ENCODE results near the gene TMEM101. TPM values are rescaled to one million over a fixed set of nuclear protein-coding genes. Genes with fewer than 3 reads are reported as not detected.

TMEM101 gene
- total and polyA plus RNA-seq, 2 of the 13 experiments (the other 11 are each of a cell fraction or from before 2014, with no cell fraction given) = 72.0 to 100 TPM

- TF ChIP-seq HNRNPLL (IDR thresholded peaks at IDR 0.05; ENCODE audit: low read depth, low read length, poor library complexity, severe bottlenecking) (no peak), ZNF709 (CRISPR knock-in tag; IDR thresholded peaks at IDR 0.05) (no peak), ZNF367 (CRISPR knock-in tag; IDR thresholded peaks at IDR 0.05; ENCODE audit: borderline replicate concordance) (no peak), HMGA1 (CRISPR knock-in tag; conservative IDR thresholded peaks at IDR 0.05) (no peak), RARG (CRISPR knock-in tag; IDR thresholded peaks at IDR 0.05; ENCODE audit: low read depth) (no peak), TEAD3 (CRISPR knock-in tag; optimal IDR thresholded peaks at IDR 0.05; ENCODE audit: borderline replicate concordance) (no peak), MXD1 (CRISPR knock-in tag; IDR thresholded peaks at IDR 0.05) (no peak), ZSCAN12 (CRISPR knock-in tag; IDR thresholded peaks at IDR 0.05) (no peak), ZNF782 (CRISPR knock-in tag; IDR thresholded peaks at IDR 0.05; ENCODE audit: borderline replicate concordance) (no peak), ZNF383 (CRISPR knock-in tag; IDR thresholded peaks at IDR 0.05; ENCODE audit: borderline replicate concordance) (no peak), POLR2A (IDR thresholded peaks at IDR 0.05; ENCODE audit: insufficient read depth in 1 of 2, low read depth in 2 of 2, low read length in 2 of 2) (no peak), ZFP41 (CRISPR knock-in tag; IDR thresholded peaks at IDR 0.05; ENCODE audit: borderline replicate concordance) (no peak), SMC3 (IDR thresholded peaks at IDR 0.05; ENCODE audit: low read length) (no peak), MAFK (conservative IDR thresholded peaks at IDR 0.05 in 1 of 2, IDR thresholded peaks at IDR 0.05 in 1 of 2; ENCODE audit: low read length in 2 of 2) (no peak), DZIP1 (CRISPR knock-in tag; IDR thresholded peaks at IDR 0.05) (no peak), AGO2 (optimal IDR thresholded peaks at IDR 0.05; ENCODE audit: low read depth, low read length) (no peak), POLR2AphosphoS5 (IDR thresholded peaks at IDR 0.05; ENCODE audit: low read depth, low read length) (no peak), YEATS2 (CRISPR knock-in tag; IDR thresholded peaks at IDR 0.05; ENCODE audit: borderline replicate concordance) (no peak), KLF9 (CRISPR knock-in tag; IDR thresholded peaks at IDR 0.05; ENCODE audit: low read depth) (no peak)
- TF ChIP-seq, protein P1, sequence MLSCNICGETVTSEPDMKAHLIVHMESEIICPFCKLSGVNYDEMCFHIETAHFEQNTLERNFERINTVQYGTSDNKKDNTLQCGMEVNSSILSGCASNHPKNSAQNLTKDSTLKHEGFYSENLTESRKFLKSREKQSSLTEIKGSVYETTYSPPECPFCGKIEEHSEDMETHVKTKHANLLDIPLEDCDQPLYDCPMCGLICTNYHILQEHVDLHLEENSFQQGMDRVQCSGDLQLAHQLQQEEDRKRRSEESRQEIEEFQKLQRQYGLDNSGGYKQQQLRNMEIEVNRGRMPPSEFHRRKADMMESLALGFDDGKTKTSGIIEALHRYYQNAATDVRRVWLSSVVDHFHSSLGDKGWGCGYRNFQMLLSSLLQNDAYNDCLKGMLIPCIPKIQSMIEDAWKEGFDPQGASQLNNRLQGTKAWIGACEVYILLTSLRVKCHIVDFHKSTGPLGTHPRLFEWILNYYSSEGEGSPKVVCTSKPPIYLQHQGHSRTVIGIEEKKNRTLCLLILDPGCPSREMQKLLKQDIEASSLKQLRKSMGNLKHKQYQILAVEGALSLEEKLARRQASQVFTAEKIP (CRISPR knock-in tag; IDR thresholded peaks at IDR 0.05; ENCODE audit: borderline replicate concordance) = no peak
- TF ChIP-seq, protein P2, sequence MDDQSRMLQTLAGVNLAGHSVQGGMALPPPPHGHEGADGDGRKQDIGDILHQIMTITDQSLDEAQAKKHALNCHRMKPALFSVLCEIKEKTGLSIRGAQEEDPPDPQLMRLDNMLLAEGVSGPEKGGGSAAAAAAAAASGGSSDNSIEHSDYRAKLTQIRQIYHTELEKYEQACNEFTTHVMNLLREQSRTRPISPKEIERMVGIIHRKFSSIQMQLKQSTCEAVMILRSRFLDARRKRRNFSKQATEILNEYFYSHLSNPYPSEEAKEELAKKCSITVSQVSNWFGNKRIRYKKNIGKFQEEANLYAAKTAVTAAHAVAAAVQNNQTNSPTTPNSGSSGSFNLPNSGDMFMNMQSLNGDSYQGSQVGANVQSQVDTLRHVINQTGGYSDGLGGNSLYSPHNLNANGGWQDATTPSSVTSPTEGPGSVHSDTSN (CRISPR knock-in tag; IDR thresholded peaks at IDR 0.05; ENCODE audit: borderline replicate concordance) = no peak
- TF ChIP-seq, protein P3, sequence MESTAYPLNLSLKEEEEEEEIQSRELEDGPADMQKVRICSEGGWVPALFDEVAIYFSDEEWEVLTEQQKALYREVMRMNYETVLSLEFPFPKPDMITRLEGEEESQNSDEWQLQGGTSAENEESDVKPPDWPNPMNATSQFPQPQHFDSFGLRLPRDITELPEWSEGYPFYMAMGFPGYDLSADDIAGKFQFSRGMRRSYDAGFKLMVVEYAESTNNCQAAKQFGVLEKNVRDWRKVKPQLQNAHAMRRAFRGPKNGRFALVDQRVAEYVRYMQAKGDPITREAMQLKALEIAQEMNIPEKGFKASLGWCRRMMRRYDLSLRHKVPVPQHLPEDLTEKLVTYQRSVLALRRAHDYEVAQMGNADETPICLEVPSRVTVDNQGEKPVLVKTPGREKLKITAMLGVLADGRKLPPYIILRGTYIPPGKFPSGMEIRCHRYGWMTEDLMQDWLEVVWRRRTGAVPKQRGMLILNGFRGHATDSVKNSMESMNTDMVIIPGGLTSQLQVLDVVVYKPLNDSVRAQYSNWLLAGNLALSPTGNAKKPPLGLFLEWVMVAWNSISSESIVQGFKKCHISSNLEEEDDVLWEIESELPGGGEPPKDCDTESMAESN (CRISPR knock-in tag; conservative IDR thresholded peaks at IDR 0.05) = no peak
Observed at GRCh38 chr17:43976963-43977837, 37.6 kb downstream of the TMEM101 start (continued).

Measured in HepG2 (cell line).